ENCODE data around the gene TRAPPC11. TPM values are rescaled to one million over a fixed set of nuclear protein-coding genes. Genes with fewer than 3 reads are reported as not detected.

TRAPPC11 gene
- total RNA-seq, 2 experiments from 2014 or later: 27.8 to 35.7 TPM

DNA sequence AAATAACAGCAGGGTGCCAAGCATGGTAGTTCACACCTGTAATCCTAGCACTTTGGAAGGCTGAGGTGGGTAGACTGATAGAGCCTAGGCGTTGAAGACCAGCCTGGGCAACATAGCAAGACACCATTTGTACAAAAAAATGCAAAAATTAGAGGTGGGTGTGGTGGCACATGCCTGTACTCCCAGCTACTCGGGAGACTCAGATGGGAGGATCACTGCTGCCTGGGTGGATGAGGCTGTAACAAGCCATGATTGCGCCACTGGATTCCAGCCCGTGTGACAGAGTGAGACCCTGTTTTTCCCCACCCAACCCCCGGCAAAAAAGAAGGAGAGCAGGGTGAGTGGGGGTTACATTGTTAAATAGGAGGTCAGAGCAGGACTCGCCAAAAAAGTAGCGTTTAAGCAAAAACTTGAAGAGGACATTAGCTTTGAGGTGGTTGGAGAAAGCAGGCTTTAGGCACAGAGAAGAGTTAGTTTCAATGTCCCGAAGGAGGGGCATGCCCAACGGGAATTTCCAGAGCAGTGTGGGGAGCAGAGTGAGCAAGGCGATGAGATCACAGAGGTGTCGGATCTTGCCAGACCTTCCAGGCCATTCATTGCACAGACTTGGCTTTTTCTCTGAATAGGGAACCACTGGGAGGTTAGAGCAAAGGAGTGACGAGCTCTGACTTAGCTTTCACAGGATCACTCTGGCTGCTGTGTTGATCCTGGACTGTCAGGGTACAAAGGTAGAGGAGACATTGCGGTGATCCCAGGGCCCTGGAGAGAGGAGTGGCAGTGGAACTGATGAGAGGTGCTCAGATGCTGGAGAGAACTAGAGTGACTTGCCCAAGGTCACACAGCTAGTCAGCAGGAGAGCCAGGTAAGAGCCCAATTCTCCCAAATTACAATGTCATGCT is 70.6 kb downstream of the TRAPPC11 start:
- H3K27ac ChIP-seq (ENCODE audit: low read depth, low read length, poor library complexity, severe bottlenecking): no peak overlapping the region
- H2AFZ ChIP-seq (ENCODE audit: low read length): no peak overlapping the region
- H3K36me3 ChIP-seq (ENCODE audit: insufficient read depth, low read length): no peaks in the 10 kb centered on the region
- BruUV-seq (replicated peaks): no TSS peak
- intact Hi-C loops (cut with micrococcal nuclease; ENCODE audit: unreplicated experiment): no loop called here
- TF ChIP-seq, protein P1, sequence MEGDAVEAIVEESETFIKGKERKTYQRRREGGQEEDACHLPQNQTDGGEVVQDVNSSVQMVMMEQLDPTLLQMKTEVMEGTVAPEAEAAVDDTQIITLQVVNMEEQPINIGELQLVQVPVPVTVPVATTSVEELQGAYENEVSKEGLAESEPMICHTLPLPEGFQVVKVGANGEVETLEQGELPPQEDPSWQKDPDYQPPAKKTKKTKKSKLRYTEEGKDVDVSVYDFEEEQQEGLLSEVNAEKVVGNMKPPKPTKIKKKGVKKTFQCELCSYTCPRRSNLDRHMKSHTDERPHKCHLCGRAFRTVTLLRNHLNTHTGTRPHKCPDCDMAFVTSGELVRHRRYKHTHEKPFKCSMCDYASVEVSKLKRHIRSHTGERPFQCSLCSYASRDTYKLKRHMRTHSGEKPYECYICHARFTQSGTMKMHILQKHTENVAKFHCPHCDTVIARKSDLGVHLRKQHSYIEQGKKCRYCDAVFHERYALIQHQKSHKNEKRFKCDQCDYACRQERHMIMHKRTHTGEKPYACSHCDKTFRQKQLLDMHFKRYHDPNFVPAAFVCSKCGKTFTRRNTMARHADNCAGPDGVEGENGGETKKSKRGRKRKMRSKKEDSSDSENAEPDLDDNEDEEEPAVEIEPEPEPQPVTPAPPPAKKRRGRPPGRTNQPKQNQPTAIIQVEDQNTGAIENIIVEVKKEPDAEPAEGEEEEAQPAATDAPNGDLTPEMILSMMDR (conservative IDR thresholded peaks at IDR 0.05; ENCODE audit: low read length): no peak
- TF ChIP-seq EZH2phosphoT487 (IDR thresholded peaks at IDR 0.05; ENCODE audit: borderline replicate concordance, low read depth, low read length): no peak
- H3K79me2 ChIP-seq (ENCODE audit: insufficient read depth, low read depth, low read length): no peaks in the 10 kb centered on the region
- ChIA-PET POLR2A (interaction anchor here (0.7 kb wide), 1 partner anchor 250 kb away, joined by 3 read pairs; no protein-coding TSS in a partner anchor), CTCF (ENCODE audit: unreplicated experiment) (no interaction called here)
- no peaks in the 10 kb centered on the region for H3K9me3 ChIP-seq (ENCODE audit: low read length)
- H3K4me3 ChIP-seq (ENCODE audit: low read depth, low read length, poor library complexity, severe bottlenecking): no peak overlapping the region
- H3K4me1 ChIP-seq (ENCODE audit: insufficient read depth, low read length, poor library complexity, severe bottlenecking): no peaks in the 10 kb centered on the region
- no peaks in the 10 kb centered on the region for H3K9me2 ChIP-seq (ENCODE audit: insufficient read depth, low read length)
- no peaks in the 10 kb centered on the region for H4K20me1 ChIP-seq (ENCODE audit: insufficient read depth, low read length)
- no peak for DNase-seq (ENCODE audit: low spot score)
- no peak overlapping the region for H3K4me2 ChIP-seq (ENCODE audit: low read length)

DNA sequence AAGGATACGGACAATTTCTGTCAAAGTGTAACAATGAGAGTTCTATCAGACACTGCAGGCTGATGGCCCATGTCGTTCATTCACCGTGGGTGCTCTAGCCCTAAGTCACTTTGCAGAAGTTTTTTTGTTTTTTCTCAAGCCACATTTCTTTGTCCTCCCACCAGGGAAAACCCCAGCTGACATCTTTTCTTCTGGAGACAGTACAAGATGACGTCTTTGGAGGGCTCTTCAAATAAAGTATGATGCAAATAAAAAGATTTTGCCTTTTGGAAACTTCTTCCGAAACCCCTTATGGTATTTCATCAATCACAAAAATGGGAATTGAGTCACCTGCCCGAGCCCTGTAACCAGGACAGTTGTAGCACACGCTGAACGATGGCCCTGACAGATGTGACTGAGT is 73.2 kb downstream of the TRAPPC11 start:
- no peak overlapping the region for H2AFZ ChIP-seq (ENCODE audit: low read length)
- no peaks in the 10 kb centered on the region for H3K4me1 ChIP-seq (ENCODE audit: insufficient read depth, low read length, poor library complexity, severe bottlenecking)
- no peaks in the 10 kb centered on the region for H3K36me3 ChIP-seq (ENCODE audit: insufficient read depth, low read length)
- H3K4me3 ChIP-seq (ENCODE audit: low read depth, low read length, poor library complexity, severe bottlenecking): no peak overlapping the region
- TF ChIP-seq, protein P1 (conservative IDR thresholded peaks at IDR 0.05; ENCODE audit: low read length): no peak
- TF ChIP-seq EZH2phosphoT487 (IDR thresholded peaks at IDR 0.05; ENCODE audit: borderline replicate concordance, low read depth, low read length): no peak
- H3K9me2 ChIP-seq (ENCODE audit: insufficient read depth, low read length): no peaks in the 10 kb centered on the region
- H3K27ac ChIP-seq (ENCODE audit: low read depth, low read length, poor library complexity, severe bottlenecking): no peak overlapping the region
- H4K20me1 ChIP-seq (ENCODE audit: insufficient read depth, low read length): no peaks in the 10 kb centered on the region
- no peak overlapping the region for H3K4me2 ChIP-seq (ENCODE audit: low read length)
- no peak for DNase-seq (ENCODE audit: low spot score)
- CTCF ChIA-PET (ENCODE audit: unreplicated experiment): no interaction called here
- H3K79me2 ChIP-seq (ENCODE audit: insufficient read depth, low read depth, low read length): no peaks in the 10 kb centered on the region
- intact Hi-C loops (cut with micrococcal nuclease; ENCODE audit: unreplicated experiment): no loop called here
- no TSS peak for BruUV-seq (replicated peaks)
- H3K9me3 ChIP-seq (ENCODE audit: low read length): no peaks in the 10 kb centered on the region
- POLR2A ChIA-PET: interaction anchor here (1.6 kb wide), 1 partner anchor 16 kb away, joined by 4 read pairs; no protein-coding TSS in a partner anchor

DNA sequence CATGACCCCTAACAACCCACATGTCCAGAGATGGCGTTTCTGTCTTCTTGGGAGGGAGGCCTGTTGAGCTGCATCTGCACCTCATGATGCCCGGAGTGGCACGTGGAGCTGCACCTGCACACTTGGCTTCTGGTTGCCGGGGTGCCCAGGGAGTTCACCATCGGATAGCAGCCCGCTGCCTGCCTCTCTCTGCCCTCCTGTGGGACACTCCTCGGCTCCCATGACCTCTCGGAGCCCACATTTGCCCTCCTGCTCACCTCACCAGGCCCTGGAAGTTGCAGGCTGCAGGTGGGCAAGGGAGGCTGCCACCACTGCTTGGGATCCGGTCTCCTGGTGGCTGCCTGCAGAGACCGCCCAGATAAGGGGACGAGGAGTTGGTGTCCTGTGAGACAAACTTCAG is 74.1 kb downstream of the TRAPPC11 start:
- H2AFZ ChIP-seq (ENCODE audit: low read length): no peak overlapping the region
- no peaks in the 10 kb centered on the region for H3K79me2 ChIP-seq (ENCODE audit: insufficient read depth, low read depth, low read length)
- no peak overlapping the region for H3K4me3 ChIP-seq (ENCODE audit: low read depth, low read length, poor library complexity, severe bottlenecking)
- no peaks in the 10 kb centered on the region for H3K9me2 ChIP-seq (ENCODE audit: insufficient read depth, low read length)
- DNase-seq (ENCODE audit: low spot score): no peak
- H3K36me3 ChIP-seq (ENCODE audit: insufficient read depth, low read length): no peaks in the 10 kb centered on the region
- intact Hi-C loops (cut with micrococcal nuclease; ENCODE audit: unreplicated experiment): no loop called here
- H3K27ac ChIP-seq (ENCODE audit: low read depth, low read length, poor library complexity, severe bottlenecking): no peak overlapping the region
- BruUV-seq (replicated peaks): no TSS peak
- no peaks in the 10 kb centered on the region for H3K4me1 ChIP-seq (ENCODE audit: insufficient read depth, low read length, poor library complexity, severe bottlenecking)
- ChIA-PET CTCF (ENCODE audit: unreplicated experiment) (no interaction called here), POLR2A (no interaction called here)
- H3K9me3 ChIP-seq (ENCODE audit: low read length): no peaks in the 10 kb centered on the region
- H3K4me2 ChIP-seq (ENCODE audit: low read length): no peak overlapping the region
- TF ChIP-seq, protein P1 (conservative IDR thresholded peaks at IDR 0.05; ENCODE audit: low read length): no peak
- TF ChIP-seq EZH2phosphoT487 (IDR thresholded peaks at IDR 0.05; ENCODE audit: borderline replicate concordance, low read depth, low read length): no peak
- no peaks in the 10 kb centered on the region for H4K20me1 ChIP-seq (ENCODE audit: insufficient read depth, low read length)
